AG04449 (cell line): Measurements from ENCODE around the gene ADAMTS18.
"Not testable (repeated sequence)": the region's sequence is repeated elsewhere in the genome, so short reads cannot be mapped to it uniquely, and the experiment has no call there.

Experiments
- CTCF ChIA-PET: fragments of 350-600 bp; formaldehyde crosslinking; extraction: SDS; loops from one replicate; lab custom pipeline; 2021; ENCODE audit warnings: antibody characterized with exemption; lab: Yijun Ruan, JAX
- POLR2A ChIA-PET: fragments of 400-600, 350-600 bp; formaldehyde crosslinking; extraction: SDS; loops from one replicate; lab custom pipeline; 2020; ENCODE audit warnings: antibody characterized with exemption, inconsistent platforms; lab: Yijun Ruan, JAX
- DNase-seq: peaks from one replicate; pipeline ENCODE4 v3.0.0-alpha.2; 2010; ENCODE audit warnings: low read depth, low spot score
- H3K4me3 ChIP-seq: 2 replicates; pipeline ENCODE4 v1.5.1; 2011; ENCODE audit warnings: low read depth, mild to moderate bottlenecking, control low read depth, low read length
- TF ChIP-seq, protein P1 (sequence below): IDR thresholded peaks from one replicate; pipeline ENCODE4 v1.5.1; 2011; ENCODE audit warnings: mild to moderate bottlenecking, moderate library complexity, low read length, control low read depth, inconsistent platforms; ENCODE audit not compliant: insufficient read depth; ENCODE audit errors: missing control alignments

ADAMTS18 gene

DNA sequence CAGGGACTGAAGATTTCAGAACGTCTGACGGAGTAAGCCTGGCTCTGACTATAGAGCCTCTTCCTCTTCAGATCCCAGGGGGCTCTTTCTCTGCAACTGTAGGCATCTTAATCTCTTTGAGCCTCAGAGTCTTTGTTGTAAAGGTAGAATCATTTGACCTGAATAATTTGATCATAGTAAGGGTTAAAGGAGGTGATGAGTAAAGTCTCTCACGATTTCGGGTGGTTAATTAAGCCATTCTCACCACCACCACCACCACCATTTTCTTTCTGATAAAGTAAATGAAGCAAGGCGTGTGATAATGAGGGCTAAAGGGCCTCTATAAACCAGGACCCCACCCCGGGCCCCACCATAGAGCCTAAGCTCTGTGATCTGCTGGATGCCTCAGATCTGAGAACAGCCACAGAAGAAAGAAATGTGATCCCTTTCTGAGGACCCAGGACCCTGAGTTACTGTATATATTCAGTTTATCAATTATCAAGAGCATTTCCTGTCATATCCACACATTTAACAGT, 33.0 kb upstream of the ADAMTS18 start:
- ChIA-PET CTCF (no interaction called here), POLR2A (no interaction called here)
- H3K4me3 ChIP-seq, result no peak overlapping the region
- no peak for DNase-seq
- TF ChIP-seq, protein P1, sequence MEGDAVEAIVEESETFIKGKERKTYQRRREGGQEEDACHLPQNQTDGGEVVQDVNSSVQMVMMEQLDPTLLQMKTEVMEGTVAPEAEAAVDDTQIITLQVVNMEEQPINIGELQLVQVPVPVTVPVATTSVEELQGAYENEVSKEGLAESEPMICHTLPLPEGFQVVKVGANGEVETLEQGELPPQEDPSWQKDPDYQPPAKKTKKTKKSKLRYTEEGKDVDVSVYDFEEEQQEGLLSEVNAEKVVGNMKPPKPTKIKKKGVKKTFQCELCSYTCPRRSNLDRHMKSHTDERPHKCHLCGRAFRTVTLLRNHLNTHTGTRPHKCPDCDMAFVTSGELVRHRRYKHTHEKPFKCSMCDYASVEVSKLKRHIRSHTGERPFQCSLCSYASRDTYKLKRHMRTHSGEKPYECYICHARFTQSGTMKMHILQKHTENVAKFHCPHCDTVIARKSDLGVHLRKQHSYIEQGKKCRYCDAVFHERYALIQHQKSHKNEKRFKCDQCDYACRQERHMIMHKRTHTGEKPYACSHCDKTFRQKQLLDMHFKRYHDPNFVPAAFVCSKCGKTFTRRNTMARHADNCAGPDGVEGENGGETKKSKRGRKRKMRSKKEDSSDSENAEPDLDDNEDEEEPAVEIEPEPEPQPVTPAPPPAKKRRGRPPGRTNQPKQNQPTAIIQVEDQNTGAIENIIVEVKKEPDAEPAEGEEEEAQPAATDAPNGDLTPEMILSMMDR, result no peak

DNA sequence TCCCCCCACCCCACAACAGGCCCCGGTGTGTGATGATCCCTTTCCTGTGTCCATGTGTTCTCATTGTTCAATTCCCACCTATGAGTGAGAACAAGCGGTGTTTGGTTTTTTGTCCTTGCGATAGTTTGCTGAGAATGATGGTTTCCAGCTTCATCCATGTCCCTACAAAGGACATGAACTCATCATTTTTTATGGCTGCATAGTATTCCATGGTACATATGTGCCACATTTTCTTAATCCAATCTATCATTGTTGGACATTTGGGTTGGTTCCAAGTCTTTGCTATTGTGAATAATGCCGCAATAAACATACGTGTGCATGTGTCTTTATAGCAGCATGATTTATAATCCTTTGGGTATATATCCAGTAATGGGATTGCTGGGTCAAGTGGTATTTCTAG, 28.8 kb upstream of the ADAMTS18 start:
- DNase-seq, CTCF ChIA-PET, POLR2A ChIA-PET, H3K4me3 ChIP-seq: not testable (repeated sequence)

DNA sequence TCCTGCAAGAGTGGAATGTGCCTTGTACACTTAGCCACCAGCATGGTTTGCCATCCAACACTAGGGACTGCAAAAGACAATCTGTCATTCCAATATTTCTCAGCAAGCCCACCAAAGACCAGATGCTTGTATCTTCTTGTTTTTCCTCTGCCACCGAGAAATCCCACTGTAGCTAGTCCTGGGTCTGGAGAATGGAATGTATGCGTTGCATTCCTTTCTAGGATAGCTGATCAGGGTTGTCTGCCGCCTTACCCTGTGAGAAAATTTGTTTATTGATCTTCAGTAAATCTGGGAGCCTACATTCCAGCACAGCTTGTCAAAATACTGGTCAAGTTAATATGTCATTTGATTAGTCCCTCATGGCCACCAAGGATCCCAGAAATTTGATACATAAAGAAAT, 28.1 kb upstream of the ADAMTS18 start:
- POLR2A ChIA-PET, result no interaction called here

DNA sequence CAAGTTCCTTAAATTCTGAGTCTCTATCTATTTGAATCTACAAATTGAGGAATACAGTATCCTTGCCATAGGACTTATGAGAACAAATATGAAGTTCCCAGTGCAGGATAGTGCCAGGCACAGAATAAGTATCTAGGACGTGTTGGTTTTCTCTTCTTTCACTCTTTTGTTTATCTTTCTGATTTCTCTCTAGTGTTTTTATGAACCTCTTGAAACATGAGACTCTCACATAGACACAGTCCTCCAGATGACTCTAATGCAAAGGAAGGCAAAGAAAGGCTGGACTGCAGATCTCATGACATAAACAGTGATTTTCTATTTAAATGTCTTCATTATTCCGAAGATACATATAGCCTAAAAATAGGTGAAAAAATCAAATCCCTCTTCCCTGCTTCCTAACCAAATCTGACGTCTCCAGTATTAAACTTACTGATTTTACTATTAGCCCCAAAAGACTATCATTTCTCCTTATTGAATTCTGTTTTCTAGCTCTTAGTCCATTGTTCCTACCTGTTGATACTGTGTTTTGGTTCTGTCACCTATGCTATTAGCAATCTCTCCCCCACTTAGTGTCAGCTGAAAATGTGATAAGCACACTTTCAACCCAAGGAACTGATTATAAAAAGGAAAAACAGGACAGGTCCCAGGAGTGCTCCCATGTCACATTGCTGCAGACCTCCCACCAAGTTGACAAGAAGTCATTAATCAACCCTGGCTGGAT, 24.9 kb upstream of the ADAMTS18 start:
- no peak overlapping the region for H3K4me3 ChIP-seq
- CTCF ChIA-PET, result no interaction called here
- no peak for DNase-seq
- POLR2A ChIA-PET, result no interaction called here
- TF ChIP-seq, protein P1, result no peak

More for the DNA sequence above, 28.1 kb upstream of the ADAMTS18 start:
- H3K4me3 ChIP-seq, result no peak overlapping the region
- CTCF ChIA-PET, result no interaction called here
- TF ChIP-seq, protein P1, result no peak
- DNase-seq, result no peak

DNA sequence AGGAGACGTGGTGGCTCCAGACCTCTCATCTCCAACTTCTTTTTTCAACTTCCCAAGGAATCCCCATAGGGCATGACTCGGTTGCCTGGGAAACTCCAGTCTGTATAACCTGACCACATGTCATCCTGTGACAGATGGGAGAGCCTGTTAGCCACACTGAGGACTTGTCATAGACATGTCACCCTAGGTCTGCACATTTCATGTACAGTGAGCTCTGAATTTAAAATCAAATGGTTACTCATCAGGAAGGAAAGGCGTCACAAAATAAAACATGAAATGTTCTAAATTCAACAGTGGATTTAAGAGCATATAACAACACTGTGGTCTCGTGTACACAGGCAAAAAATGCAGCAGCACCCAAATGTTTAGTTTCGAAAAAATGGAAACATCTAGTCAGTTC, 22.2 kb upstream of the ADAMTS18 start:
- POLR2A ChIA-PET, result no interaction called here
- no peak for DNase-seq
- CTCF ChIA-PET, result no interaction called here
- TF ChIP-seq, protein P1, result no peak
- no peak overlapping the region for H3K4me3 ChIP-seq

DNA sequence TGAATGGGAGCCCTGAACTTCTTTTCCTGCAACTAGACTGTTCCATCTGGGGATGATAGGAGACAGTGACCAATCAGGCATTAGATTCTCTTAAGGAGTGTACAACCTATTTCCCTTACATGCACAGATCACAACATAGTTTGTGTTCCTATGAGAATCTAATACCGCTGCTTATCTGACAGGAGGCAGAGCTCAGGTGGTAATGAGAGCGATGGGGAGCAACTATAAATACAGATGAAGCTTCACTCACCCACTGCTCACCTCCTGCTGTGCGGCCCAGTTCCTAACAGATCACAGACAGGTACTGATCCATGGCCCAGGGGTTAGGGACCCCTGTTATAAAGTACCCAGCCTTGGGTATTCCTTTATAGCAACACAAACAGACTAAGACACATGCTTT, 17.4 kb upstream of the ADAMTS18 start:
- ChIA-PET CTCF (no interaction called here), POLR2A (no interaction called here)
- no peak for DNase-seq
- TF ChIP-seq, protein P1, result no peak
- no peak overlapping the region for H3K4me3 ChIP-seq
